ENCODE results near the gene GZF1. TPM values are rescaled to one million over a fixed set of nuclear protein-coding genes. Genes with fewer than 3 reads are reported as not detected.

GZF1 gene
- total RNA-seq, 1 donor from 2014 or later, result 28.3 TPM

DNA sequence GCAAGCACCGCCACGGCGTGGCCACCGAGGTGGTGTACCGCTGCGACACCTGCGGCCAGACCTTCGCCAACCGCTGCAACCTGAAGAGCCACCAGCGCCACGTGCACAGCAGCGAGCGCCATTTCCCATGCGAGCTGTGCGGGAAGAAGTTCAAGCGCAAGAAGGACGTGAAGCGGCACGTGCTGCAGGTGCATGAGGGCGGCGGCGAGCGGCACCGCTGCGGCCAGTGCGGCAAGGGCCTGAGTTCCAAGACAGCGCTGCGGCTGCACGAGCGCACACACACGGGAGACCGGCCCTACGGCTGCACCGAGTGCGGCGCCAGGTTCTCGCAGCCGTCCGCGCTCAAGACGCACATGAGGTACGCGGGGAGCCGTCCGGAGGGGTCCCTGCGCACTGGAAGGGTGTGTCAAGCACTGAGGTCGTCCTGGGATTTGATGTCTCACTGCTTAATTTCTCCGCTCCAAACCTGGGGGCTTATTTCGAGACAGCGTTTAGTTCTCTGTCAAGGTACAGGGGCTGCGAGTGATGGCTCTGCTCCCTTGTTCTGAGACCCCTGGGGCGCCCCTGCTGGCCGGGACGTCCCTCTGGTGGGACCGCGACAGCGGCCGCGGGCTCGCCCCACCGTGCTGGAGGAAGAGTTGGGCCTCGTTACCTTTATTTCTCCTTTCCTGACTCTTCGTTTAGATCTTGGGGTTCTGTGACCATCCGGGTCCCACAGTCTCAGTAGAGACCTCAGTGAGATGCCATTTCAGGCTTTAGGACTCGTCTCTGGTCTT is 3.6 kb downstream of the GZF1 start:
- TF ChIP-seq, protein P1, sequence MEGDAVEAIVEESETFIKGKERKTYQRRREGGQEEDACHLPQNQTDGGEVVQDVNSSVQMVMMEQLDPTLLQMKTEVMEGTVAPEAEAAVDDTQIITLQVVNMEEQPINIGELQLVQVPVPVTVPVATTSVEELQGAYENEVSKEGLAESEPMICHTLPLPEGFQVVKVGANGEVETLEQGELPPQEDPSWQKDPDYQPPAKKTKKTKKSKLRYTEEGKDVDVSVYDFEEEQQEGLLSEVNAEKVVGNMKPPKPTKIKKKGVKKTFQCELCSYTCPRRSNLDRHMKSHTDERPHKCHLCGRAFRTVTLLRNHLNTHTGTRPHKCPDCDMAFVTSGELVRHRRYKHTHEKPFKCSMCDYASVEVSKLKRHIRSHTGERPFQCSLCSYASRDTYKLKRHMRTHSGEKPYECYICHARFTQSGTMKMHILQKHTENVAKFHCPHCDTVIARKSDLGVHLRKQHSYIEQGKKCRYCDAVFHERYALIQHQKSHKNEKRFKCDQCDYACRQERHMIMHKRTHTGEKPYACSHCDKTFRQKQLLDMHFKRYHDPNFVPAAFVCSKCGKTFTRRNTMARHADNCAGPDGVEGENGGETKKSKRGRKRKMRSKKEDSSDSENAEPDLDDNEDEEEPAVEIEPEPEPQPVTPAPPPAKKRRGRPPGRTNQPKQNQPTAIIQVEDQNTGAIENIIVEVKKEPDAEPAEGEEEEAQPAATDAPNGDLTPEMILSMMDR (IDR thresholded peaks at IDR 0.05; ENCODE audit: partially characterized antibody, unreplicated experiment), result no peak
- H3K9me3 Mint-ChIP-seq (ENCODE audit: unreplicated experiment), result peaks cover 17% of the 10 kb centered on the region
- H3K27ac Mint-ChIP-seq (ENCODE audit: unreplicated experiment), result peak overlapping the region; percentile 82
- H3K4me1 Mint-ChIP-seq (ENCODE audit: low read depth, unreplicated experiment), result peaks cover 26% of the 10 kb centered on the region
- DNase-seq, result no peak
- H3K27me3 Mint-ChIP-seq (ENCODE audit: unreplicated experiment), result peaks cover 5% of the 10 kb centered on the region
- H3K4me3 Mint-ChIP-seq (ENCODE audit: unreplicated experiment), result peak overlapping the region; percentile 54
- H3K36me3 Mint-ChIP-seq (ENCODE audit: unreplicated experiment), result peaks cover 17% of the 10 kb centered on the region

DNA sequence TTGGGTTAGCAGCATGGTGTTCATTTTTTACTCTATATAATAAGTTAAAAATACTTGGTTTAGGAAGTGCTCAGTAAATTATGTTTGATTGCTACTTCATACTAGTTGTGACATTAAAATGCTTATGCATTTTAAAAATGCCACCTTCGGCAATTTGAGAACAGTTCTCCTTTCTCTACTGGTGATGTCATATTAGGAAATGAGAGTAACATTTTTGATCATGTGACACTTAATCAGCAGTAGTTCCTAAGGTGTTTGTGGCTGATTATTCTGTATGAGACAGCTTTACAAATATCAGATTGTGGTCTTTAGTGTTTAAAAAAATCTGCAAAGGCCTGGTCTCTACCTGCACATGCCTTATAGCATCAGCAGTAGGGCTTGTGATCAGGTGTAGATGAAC is 4.4 kb downstream of the GZF1 start:
- peak overlapping the region; percentile 59 for H3K4me3 Mint-ChIP-seq (ENCODE audit: unreplicated experiment)
- no peak overlapping the region for H3K27ac Mint-ChIP-seq (ENCODE audit: unreplicated experiment)
- TF ChIP-seq, protein P1 (IDR thresholded peaks at IDR 0.05; ENCODE audit: partially characterized antibody, unreplicated experiment), result no peak
- H3K4me1 Mint-ChIP-seq (ENCODE audit: low read depth, unreplicated experiment), result peaks cover 26% of the 10 kb centered on the region
- peaks cover 4% of the 10 kb centered on the region for H3K27me3 Mint-ChIP-seq (ENCODE audit: unreplicated experiment)
- peaks cover 21% of the 10 kb centered on the region for H3K36me3 Mint-ChIP-seq (ENCODE audit: unreplicated experiment)
- DNase-seq, result no peak
- H3K9me3 Mint-ChIP-seq (ENCODE audit: unreplicated experiment), result peaks cover 12% of the 10 kb centered on the region

DNA sequence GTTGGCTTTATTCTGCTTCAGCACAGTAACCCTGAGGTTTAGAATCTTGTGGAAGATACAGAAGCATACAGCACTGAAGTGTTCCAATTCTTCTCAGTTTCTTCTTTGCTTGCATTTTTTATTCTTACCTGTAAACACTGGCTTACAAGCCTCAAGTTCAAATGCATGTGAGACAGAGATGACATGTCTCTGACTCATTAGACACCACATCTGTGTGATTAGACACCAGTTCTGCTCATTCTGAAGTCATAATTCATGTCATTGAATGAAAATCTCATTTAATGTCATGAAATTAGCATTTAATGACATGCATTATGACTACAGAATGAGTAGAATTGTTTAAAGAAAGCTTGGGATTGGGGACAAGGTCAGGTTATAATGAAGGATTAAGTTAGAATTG is 5.8 kb downstream of the GZF1 start:
- Mint-ChIP-seq H3K27me3 (ENCODE audit: unreplicated experiment) (peaks cover 4% of the 10 kb centered on the region), H3K4me3 (ENCODE audit: unreplicated experiment) (no peak overlapping the region), H3K4me1 (ENCODE audit: low read depth, unreplicated experiment) (peaks cover 26% of the 10 kb centered on the region), H3K36me3 (ENCODE audit: unreplicated experiment) (peaks cover 21% of the 10 kb centered on the region), H3K27ac (ENCODE audit: unreplicated experiment) (no peak overlapping the region), H3K9me3 (ENCODE audit: unreplicated experiment) (peaks cover 12% of the 10 kb centered on the region)
- TF ChIP-seq, protein P1 (IDR thresholded peaks at IDR 0.05; ENCODE audit: partially characterized antibody, unreplicated experiment), result no peak
- no peak for DNase-seq

DNA sequence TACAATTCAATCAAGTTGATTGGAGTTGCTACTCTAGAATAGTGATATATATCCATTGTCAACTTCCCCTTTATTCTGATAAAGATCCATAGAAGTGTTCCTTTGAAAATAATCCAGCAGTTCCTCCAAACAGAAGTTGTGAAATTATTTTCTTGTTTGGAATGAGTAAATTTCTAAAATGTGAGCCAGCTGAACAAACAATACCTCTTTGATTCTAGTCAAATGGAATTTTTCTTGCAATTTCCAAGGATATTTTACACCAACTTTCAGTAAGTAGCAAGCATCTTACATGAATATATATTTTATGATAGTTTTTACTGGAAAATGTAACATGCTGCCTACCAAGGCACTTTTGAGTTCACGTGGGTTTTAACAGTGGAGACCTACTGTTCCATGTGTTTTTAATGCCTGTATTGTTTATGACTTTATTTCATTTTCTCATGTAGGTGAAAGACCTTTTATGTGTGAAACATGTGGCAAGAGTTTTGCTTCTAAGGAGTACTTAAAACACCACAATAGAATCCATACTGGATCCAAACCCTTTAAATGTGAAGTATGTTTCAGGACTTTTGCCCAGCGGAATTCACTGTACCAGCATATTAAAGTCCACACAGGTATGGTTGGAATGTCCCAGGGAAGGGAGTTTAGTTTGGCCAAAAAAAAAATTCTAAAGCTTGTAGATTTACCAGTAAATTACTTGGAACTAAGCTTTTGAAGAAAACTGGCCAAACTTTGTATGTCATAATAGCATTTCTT is 6.5 kb downstream of the GZF1 start:
- peaks cover 20% of the 10 kb centered on the region for H3K4me1 Mint-ChIP-seq (ENCODE audit: low read depth, unreplicated experiment)
- no peak overlapping the region for H3K27ac Mint-ChIP-seq (ENCODE audit: unreplicated experiment)
- DNase-seq, result no peak
- H3K9me3 Mint-ChIP-seq (ENCODE audit: unreplicated experiment), result peaks cover 8% of the 10 kb centered on the region
- peaks cover 4% of the 10 kb centered on the region for H3K27me3 Mint-ChIP-seq (ENCODE audit: unreplicated experiment)
- H3K4me3 Mint-ChIP-seq (ENCODE audit: unreplicated experiment), result no peak overlapping the region
- TF ChIP-seq, protein P1 (IDR thresholded peaks at IDR 0.05; ENCODE audit: partially characterized antibody, unreplicated experiment), result no peak
- peaks cover 21% of the 10 kb centered on the region for H3K36me3 Mint-ChIP-seq (ENCODE audit: unreplicated experiment)

Data from glutamatergic neuron (in vitro differentiated cells).